Measurements from ENCODE around the gene FAM81B. TPM values are rescaled to one million over a fixed set of nuclear protein-coding genes. Genes with fewer than 3 reads are reported as not detected.

Gene FAM81B
- total RNA-seq, 6 donors from 2014 or later, result 0.66 to 44.0 (median 3.2) TPM

DNA sequence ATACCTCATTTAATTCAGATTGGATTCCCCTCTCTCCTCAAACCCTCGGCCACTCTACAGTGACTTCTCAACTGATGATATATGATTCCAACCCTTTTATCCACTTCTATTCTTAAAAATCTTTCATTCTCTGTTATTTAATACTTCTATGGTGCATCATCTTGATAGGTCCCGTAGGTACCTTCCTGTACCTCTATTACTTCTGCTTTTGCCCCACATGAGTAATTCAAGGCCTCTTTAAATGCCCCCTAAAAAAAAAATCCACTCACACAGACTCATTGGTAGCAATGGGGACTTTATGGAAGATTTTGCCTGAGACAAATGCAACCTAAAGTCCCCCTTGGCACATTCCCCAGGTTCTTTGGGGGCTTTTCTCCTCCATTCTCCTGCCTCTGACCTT is 54.3 kb downstream of the FAM81B start:
- TF ChIP-seq POLR2A (IDR thresholded peaks at IDR 0.05) (no peak), CTCF (IDR thresholded peaks at IDR 0.05) (no peak), EP300 (IDR thresholded peaks at IDR 0.05) (no peak), POLR2AphosphoS5 (IDR thresholded peaks at IDR 0.05) (no peak)
- no peaks in the 10 kb centered on the region for H3K27me3 ChIP-seq
- no peak overlapping the region for H3K27ac ChIP-seq
- no peaks in the 10 kb centered on the region for H3K4me1 ChIP-seq
- no peaks in the 10 kb centered on the region for H3K9me3 ChIP-seq
- 76 to 78% methylated on average over 2 of the region's 2 CpGs for WGBS, 2 donors
- no peak overlapping the region for H3K4me3 ChIP-seq
- no peaks in the 10 kb centered on the region for H3K36me3 ChIP-seq
- ATAC-seq (ENCODE audit: low FRiP score in 2 of 2) (no peak), DNase-seq (no peak)

DNA sequence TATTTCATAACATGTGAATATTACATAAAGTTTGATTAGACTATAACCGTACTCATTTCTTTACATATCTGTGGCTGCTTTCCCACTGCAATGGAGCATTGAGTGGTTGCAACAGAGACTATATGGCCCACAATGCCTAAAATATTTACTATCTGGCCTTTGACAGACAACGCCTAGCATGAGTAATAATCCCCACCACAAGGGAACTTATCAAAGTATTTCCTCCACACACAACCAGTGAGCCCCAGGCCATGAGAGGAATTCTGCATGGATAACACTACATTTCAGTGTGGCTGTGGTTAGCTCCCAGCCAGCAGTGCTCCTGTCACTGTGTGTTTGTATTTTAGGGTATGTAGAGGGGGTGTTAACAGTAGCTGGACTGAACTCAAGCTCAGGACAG is 54.8 kb downstream of the FAM81B start:
- Histone ChIP-seq H3K27me3 (no peaks in the 10 kb centered on the region), H3K9me3 (no peaks in the 10 kb centered on the region), H3K4me3 (no peak overlapping the region), H3K4me1 (no peaks in the 10 kb centered on the region), H3K27ac (no peak overlapping the region), H3K36me3 (no peaks in the 10 kb centered on the region)
- TF ChIP-seq POLR2AphosphoS5 (IDR thresholded peaks at IDR 0.05) (no peak), EP300 (IDR thresholded peaks at IDR 0.05) (no peak), CTCF (IDR thresholded peaks at IDR 0.05) (no peak), POLR2A (IDR thresholded peaks at IDR 0.05) (no peak)
- WGBS, 2 donors, result 85 to 87% methylated on average over 2 of the region's 2 CpGs
- DNase-seq (no peak), ATAC-seq (ENCODE audit: low FRiP score in 2 of 2) (no peak)

- Histone ChIP-seq H3K27ac (no peak overlapping the region), H3K9me3 (no peaks in the 10 kb centered on the region), H3K36me3 (no peaks in the 10 kb centered on the region), H3K4me3 (no peak overlapping the region), H3K4me1 (no peaks in the 10 kb centered on the region), H3K27me3 (no peaks in the 10 kb centered on the region)
- 85 to 91% methylated on average over 1 of the region's 1 CpG for WGBS, 2 donors
- TF ChIP-seq POLR2A (IDR thresholded peaks at IDR 0.05), result no peak
- no peak for TF ChIP-seq EP300 (IDR thresholded peaks at IDR 0.05)
- no peak for TF ChIP-seq CTCF (IDR thresholded peaks at IDR 0.05)
- TF ChIP-seq POLR2AphosphoS5 (IDR thresholded peaks at IDR 0.05), result no peak
- no peak for ATAC-seq (ENCODE audit: low FRiP score in 2 of 2)
- DNase-seq, result no peak
These were observed 55.5 kb downstream of the FAM81B start for GRCh38 chr5:95446560-95447221.

GRCh38 chr5:95447961-95448360 is 56.8 kb downstream of the FAM81B start:
- Histone ChIP-seq H3K4me1 (no peaks in the 10 kb centered on the region), H3K27me3 (no peaks in the 10 kb centered on the region), H3K27ac (no peak overlapping the region), H3K36me3 (no peaks in the 10 kb centered on the region), H3K4me3 (no peak overlapping the region), H3K9me3 (no peaks in the 10 kb centered on the region)
- WGBS, 2 donors, result 83 to 87% methylated on average over 1 of the region's 1 CpG
- no peak for TF ChIP-seq POLR2AphosphoS5 (IDR thresholded peaks at IDR 0.05)
- TF ChIP-seq EP300 (IDR thresholded peaks at IDR 0.05), result no peak
- no peak for TF ChIP-seq POLR2A (IDR thresholded peaks at IDR 0.05)
- no peak for TF ChIP-seq CTCF (IDR thresholded peaks at IDR 0.05)
- DNase-seq (no peak), ATAC-seq (ENCODE audit: low FRiP score in 2 of 2) (no peak)

DNA sequence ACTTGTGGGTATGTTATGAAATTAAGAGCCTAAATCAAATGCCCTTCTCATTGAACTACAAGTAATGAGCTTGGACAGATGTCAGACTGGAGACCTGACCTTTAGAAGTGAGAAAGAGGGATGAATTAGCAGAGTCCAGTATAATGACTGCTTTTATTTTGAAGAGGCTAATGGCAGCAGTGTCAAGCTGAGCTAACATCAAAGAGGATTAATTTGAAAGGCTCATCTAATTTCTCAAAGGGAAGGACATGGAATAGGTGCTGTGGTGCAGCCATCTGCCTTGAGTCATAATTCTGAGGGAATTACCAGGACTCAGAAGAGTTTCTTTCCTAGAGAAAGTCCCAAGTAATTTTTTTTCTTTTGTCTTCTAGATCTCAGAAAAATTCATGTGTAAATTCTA is 57.6 kb downstream of the FAM81B start:
- TF ChIP-seq CTCF (IDR thresholded peaks at IDR 0.05), result no peak
- TF ChIP-seq EP300 (IDR thresholded peaks at IDR 0.05), result no peak
- TF ChIP-seq POLR2AphosphoS5 (IDR thresholded peaks at IDR 0.05), result no peak
- no peak for TF ChIP-seq POLR2A (IDR thresholded peaks at IDR 0.05)
- H3K36me3 ChIP-seq, result no peaks in the 10 kb centered on the region

More for the DNA sequence above, 57.6 kb downstream of the FAM81B start:
- no peak for DNase-seq
- H3K27ac ChIP-seq, result no peak overlapping the region
- H3K27me3 ChIP-seq, result no peaks in the 10 kb centered on the region
- H3K4me1 ChIP-seq, result no peaks in the 10 kb centered on the region
- H3K4me3 ChIP-seq, result no peak overlapping the region
- H3K9me3 ChIP-seq, result no peaks in the 10 kb centered on the region
- no peak for ATAC-seq (ENCODE audit: low FRiP score in 2 of 2)
